HEK293 (cell line): ENCODE results near the gene DPP6.

Experiments
- CTCF ChIP-seq: fragments of 450-650 bp; formaldehyde crosslinking; IDR thresholded peaks from 2 replicates; pipeline ENCODE4 v1.5.1; 2016; ENCODE audit warnings: missing biosample characterization, missing genetic modification characterization
- GLI4 ChIP-seq: fragments of 450-650 bp; formaldehyde crosslinking; IDR thresholded peaks from 2 replicates; pipeline ENCODE4 v1.5.1; 2016; ENCODE audit warnings: missing biosample characterization, missing genetic modification characterization
- IKZF3 ChIP-seq: fragments of 450-650 bp; IDR thresholded peaks from 2 replicates; pipeline ENCODE4 v1.5.0; 2018; ENCODE audit warnings: missing biosample characterization, mild to moderate bottlenecking, missing genetic modification characterization, moderate library complexity
- PRDM1 ChIP-seq: fragments of 450-650 bp; formaldehyde crosslinking; IDR thresholded peaks from 2 replicates; pipeline ENCODE4; 2016; ENCODE audit warnings: missing biosample characterization, missing genetic modification characterization
- REST ChIP-seq: fragments of 450-650 bp; formaldehyde crosslinking; IDR thresholded peaks from 2 replicates; pipeline ENCODE4 v1.5.1; 2016; ENCODE audit warnings: missing biosample characterization, missing genetic modification characterization
- ZNF138 ChIP-seq: fragments of 450-650 bp; formaldehyde crosslinking; IDR thresholded peaks from 2 replicates; pipeline ENCODE4 v1.5.1; 2016; ENCODE audit warnings: missing biosample characterization, missing genetic modification characterization, borderline replicate concordance
- ZNF184 ChIP-seq: fragments of 450-650 bp; IDR thresholded peaks from 2 replicates; pipeline ENCODE4 v1.5.1; 2018; ENCODE audit warnings: missing biosample characterization, mild to moderate bottlenecking, missing genetic modification characterization
- ZNF354C ChIP-seq: fragments of 450-650 bp; formaldehyde crosslinking; IDR thresholded peaks from 2 replicates; pipeline ENCODE4 v1.5.1; 2016; ENCODE audit warnings: missing biosample characterization, missing genetic modification characterization, low read depth, borderline replicate concordance
- ZNF433 ChIP-seq: fragments of 450-650 bp; formaldehyde crosslinking; IDR thresholded peaks from 2 replicates; pipeline ENCODE4 v1.5.1; 2016; ENCODE audit warnings: missing biosample characterization, missing genetic modification characterization, low read depth
- ZNF670 ChIP-seq: fragments of 450-650 bp; formaldehyde crosslinking; IDR thresholded peaks from 2 replicates; pipeline ENCODE4 v1.5.1; 2016; ENCODE audit warnings: missing biosample characterization, missing genetic modification characterization, low read depth
- ZNF785 ChIP-seq: fragments of 450-650 bp; formaldehyde crosslinking; IDR thresholded peaks from 2 replicates; pipeline ENCODE4 v1.5.1; 2016; ENCODE audit warnings: missing biosample characterization, missing genetic modification characterization
- TF ChIP-seq, protein P1 (sequence below): fragments of 450-650 bp; formaldehyde crosslinking; IDR thresholded peaks from 2 replicates; pipeline ENCODE4 v1.5.1; 2016; ENCODE audit warnings: missing biosample characterization, missing genetic modification characterization

- TF ChIP-seq PRDM1 (tag by site-specific recombination) (no peak), CTCF (tag by site-specific recombination) (no peak), IKZF3 (tag by site-specific recombination) (no peak), ZNF138 (no peak), GLI4 (tag by site-specific recombination) (no peak), ZNF433 (tag by site-specific recombination) (no peak), ZNF785 (tag by site-specific recombination) (no peak), ZNF184 (tag by site-specific recombination) (no peak), REST (tag by site-specific recombination) (no peak), ZNF670 (tag by site-specific recombination) (no peak), ZNF354C (no peak)
- TF ChIP-seq, protein P1, sequence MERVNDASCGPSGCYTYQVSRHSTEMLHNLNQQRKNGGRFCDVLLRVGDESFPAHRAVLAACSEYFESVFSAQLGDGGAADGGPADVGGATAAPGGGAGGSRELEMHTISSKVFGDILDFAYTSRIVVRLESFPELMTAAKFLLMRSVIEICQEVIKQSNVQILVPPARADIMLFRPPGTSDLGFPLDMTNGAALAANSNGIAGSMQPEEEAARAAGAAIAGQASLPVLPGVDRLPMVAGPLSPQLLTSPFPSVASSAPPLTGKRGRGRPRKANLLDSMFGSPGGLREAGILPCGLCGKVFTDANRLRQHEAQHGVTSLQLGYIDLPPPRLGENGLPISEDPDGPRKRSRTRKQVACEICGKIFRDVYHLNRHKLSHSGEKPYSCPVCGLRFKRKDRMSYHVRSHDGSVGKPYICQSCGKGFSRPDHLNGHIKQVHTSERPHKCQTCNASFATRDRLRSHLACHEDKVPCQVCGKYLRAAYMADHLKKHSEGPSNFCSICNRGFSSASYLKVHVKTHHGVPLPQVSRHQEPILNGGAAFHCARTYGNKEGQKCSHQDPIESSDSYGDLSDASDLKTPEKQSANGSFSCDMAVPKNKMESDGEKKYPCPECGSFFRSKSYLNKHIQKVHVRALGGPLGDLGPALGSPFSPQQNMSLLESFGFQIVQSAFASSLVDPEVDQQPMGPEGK (tag by site-specific recombination), result no peak
Observed at GRCh38 chr7:154876516-154876915, 824.3 kb downstream of the DPP6 start.
